Measurements from ENCODE around the gene FSTL4. TPM values are rescaled to one million over a fixed set of nuclear protein-coding genes. Genes with fewer than 3 reads are reported as not detected.

Gene FSTL4
- total RNA-seq, 1 donor, result 0.52 TPM

DNA sequence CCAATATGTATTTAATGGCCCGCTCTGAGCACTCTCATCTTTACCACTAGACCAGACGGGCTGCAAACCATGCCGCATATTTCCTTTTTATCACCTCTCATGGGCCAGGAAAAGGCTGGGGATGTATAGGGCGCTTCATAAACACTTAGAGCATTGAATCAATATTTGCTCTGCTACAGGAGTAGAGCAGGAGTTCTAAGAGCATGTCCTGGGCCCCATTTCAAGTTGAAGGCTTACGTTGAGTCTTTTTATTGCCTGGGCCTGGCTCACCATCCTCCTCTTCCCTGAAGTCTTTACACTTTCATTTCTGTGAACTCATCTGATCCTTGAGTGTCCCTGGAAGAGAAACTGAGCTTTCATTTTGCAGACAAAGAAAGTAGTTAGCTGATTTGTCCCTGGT is 112.4 kb downstream of the FSTL4 start:
- H3K4me1 ChIP-seq (ENCODE audit: insufficient read depth, low read length), result no peaks in the 10 kb centered on the region
- H3K4me3 ChIP-seq (ENCODE audit: low read length), result no peak overlapping the region
- H3K9me3 ChIP-seq (ENCODE audit: low read depth, low read length), result no peaks in the 10 kb centered on the region
- no peaks in the 10 kb centered on the region for H3K27me3 ChIP-seq (ENCODE audit: insufficient read depth, low read length)

DNA sequence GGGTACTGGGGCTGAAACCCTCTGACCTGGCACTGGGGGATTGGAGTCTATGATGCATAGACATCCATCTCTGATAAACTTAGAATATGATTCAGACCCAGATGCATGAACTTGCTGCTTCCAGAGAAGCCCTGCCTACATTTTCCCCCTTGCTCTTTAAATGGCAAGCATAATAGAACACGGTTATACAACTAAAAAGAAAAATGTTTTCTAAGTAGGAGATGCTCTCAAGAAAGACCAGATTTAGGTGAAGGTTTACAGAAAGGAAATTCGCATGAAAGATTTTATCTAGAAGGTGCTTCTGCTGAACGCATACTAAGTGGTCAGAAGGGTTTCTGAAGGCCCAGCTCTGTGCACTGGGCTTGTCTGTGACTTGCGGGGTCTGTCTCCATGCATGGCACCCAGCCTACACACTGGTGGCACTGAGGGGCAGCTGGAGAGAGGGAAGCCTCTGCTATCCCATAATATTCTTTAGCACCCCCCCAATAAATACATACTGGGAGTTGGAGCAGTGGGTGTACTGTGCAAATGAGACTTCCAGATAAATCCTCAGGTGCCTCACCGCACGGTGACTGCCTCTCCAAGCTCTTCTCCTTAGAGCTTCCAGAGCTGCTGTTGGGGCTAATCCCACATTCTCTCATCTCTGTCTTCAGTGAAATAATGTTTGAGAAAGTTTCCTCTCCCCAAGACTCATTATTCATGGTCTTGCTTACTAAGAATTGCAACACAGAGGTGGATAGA is 114.6 kb downstream of the FSTL4 start:
- Histone ChIP-seq H3K9me3 (ENCODE audit: low read depth, low read length) (no peaks in the 10 kb centered on the region), H3K4me1 (ENCODE audit: insufficient read depth, low read length) (no peaks in the 10 kb centered on the region), H3K4me3 (ENCODE audit: low read length) (no peak overlapping the region), H3K27me3 (ENCODE audit: insufficient read depth, low read length) (no peaks in the 10 kb centered on the region)

DNA sequence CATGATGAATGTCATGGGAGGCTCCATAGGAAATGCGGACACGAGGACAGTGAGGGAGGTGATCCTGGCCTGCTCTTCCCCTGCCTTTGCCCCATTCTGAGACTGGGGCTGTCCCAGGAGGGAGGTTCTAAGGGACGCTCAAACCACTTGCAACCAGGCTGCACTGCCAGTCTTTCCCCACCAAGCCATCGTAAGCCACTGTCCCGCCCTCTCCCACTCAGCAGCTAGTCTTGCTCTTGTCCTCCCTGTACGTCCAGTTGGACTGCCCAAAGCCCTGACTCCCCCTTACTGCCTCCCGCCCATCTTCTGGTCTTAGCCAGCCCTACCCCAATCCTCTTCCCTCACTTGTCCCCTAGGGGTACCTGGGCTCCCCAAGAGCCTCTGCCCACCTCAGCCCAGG is 115.7 kb downstream of the FSTL4 start:
- no peaks in the 10 kb centered on the region for H3K4me1 ChIP-seq (ENCODE audit: insufficient read depth, low read length)
- no peaks in the 10 kb centered on the region for H3K9me3 ChIP-seq (ENCODE audit: low read depth, low read length)
- no peaks in the 10 kb centered on the region for H3K27me3 ChIP-seq (ENCODE audit: insufficient read depth, low read length)
- no peak overlapping the region for H3K4me3 ChIP-seq (ENCODE audit: low read length)

DNA sequence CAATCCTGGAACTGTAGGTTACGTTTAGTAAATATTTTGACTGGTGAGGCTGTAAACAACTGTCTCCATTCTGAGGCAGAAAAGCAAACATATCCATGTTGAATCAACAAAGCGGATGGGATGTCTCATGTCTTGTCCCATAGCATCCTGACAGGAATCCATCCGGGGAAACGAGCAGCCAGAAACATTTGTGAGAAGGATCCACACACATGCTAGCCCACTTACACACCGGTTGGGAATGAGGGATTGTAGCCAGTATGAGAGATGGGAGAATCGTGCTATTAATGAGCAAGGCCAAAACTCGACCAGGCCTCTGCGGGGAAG is 117.5 kb downstream of the FSTL4 start:
- no peak overlapping the region for H3K4me3 ChIP-seq (ENCODE audit: low read length)
- no peaks in the 10 kb centered on the region for H3K9me3 ChIP-seq (ENCODE audit: low read depth, low read length)
- H3K27me3 ChIP-seq (ENCODE audit: insufficient read depth, low read length), result no peaks in the 10 kb centered on the region
- H3K4me1 ChIP-seq (ENCODE audit: insufficient read depth, low read length), result no peaks in the 10 kb centered on the region

DNA sequence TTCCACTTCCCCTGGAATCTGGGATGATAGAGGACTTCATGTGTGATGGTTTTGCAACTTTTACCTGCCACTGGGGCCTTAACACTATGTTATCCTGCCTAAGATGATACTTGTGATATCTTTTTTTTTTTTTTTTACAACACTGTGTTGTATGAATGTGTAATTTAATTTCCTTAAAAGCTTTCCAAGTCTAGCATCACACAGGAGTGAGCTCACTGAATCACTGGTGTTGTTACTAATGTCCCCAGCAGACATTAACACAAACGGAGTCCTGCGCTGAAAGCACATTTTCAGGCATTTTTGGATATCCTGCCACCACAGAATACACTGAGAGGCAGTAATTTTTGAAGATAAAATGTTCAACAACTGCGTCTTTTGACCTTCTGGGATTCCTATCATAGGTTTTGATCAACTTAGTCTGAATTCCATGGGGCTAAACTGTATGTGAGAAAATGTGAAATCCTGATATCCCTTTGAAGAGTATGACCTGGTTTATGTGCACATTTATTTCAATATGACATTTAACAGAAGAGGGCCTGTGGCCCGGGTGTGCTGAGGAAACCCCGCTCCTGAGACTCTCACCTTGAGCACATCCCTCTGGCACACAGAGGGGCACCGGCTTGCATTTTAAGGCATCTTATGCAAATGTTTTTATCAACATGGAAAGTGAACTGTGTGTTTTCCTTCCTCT is 118.0 kb downstream of the FSTL4 start:
- Histone ChIP-seq H3K27me3 (ENCODE audit: insufficient read depth, low read length) (no peaks in the 10 kb centered on the region), H3K4me1 (ENCODE audit: insufficient read depth, low read length) (no peaks in the 10 kb centered on the region), H3K9me3 (ENCODE audit: low read depth, low read length) (no peaks in the 10 kb centered on the region), H3K4me3 (ENCODE audit: low read length) (no peak overlapping the region)

DNA sequence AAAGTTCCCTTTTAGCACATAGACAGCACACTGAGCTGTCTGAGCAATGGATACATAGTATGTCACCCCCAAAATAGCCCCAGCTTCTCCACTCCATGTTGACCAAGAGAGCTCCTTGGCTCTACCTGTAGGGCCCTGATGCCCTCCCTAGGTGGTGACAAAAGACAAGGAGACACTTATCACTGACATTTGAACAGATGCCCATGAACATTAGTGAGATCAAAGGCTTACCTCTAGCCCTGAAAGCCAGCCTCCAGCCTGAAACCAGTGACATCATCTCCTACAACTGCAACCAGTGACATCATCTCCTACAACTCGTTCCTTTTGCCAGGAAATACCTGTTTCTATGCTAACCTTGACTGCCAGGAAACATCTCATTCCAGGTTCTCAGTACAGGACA is 122.7 kb downstream of the FSTL4 start:
- Histone ChIP-seq H3K4me1 (ENCODE audit: insufficient read depth, low read length) (no peaks in the 10 kb centered on the region), H3K27me3 (ENCODE audit: insufficient read depth, low read length) (no peaks in the 10 kb centered on the region), H3K4me3 (ENCODE audit: low read length) (no peak overlapping the region), H3K9me3 (ENCODE audit: low read depth, low read length) (no peaks in the 10 kb centered on the region)

DNA sequence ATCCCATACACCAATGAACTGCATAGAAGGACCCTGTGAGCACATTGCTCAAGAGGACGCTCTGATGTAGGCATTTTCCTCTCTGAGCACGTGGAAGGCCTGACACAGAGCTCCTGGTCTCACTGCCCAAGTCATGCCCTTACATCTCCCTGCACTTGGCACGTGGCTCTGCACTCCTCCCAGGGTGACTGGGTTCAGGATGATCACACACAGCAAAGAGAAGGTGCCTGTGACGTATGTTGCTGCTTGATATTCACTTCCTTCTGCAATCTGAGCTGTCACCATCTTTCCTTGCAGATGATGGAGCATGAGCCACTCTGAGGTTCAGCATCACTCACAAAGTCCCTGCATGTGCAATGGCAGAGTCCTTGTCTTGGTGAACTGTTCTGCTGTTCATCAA is 125.2 kb downstream of the FSTL4 start:
- no peak overlapping the region for H3K4me3 ChIP-seq (ENCODE audit: low read length)
- no peaks in the 10 kb centered on the region for H3K4me1 ChIP-seq (ENCODE audit: insufficient read depth, low read length)
- no peaks in the 10 kb centered on the region for H3K9me3 ChIP-seq (ENCODE audit: low read depth, low read length)
- H3K27me3 ChIP-seq (ENCODE audit: insufficient read depth, low read length), result no peaks in the 10 kb centered on the region

DNA sequence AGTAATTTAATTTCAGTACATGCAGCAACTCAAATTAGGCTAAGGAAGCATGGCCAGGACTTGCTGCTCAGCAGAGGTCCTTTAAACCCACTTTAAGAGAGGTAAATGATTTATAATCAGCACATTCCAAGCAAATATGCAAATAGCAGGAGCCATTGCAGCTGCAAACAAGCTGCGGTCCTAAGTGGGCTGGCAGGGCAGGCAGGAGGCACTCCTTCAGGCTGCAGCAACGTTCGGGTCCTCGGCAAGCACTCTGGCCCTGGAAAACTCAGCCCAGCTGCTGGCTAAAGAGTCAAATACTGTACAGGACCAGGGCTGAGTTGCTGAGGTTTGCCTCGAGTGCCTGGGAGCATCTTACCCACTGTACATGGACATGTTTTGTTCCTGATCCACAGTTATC is 126.9 kb downstream of the FSTL4 start:
- no peaks in the 10 kb centered on the region for H3K9me3 ChIP-seq (ENCODE audit: low read depth, low read length)
- no peak overlapping the region for H3K4me3 ChIP-seq (ENCODE audit: low read length)
- H3K4me1 ChIP-seq (ENCODE audit: insufficient read depth, low read length), result no peaks in the 10 kb centered on the region
- no peaks in the 10 kb centered on the region for H3K27me3 ChIP-seq (ENCODE audit: insufficient read depth, low read length)

DNA sequence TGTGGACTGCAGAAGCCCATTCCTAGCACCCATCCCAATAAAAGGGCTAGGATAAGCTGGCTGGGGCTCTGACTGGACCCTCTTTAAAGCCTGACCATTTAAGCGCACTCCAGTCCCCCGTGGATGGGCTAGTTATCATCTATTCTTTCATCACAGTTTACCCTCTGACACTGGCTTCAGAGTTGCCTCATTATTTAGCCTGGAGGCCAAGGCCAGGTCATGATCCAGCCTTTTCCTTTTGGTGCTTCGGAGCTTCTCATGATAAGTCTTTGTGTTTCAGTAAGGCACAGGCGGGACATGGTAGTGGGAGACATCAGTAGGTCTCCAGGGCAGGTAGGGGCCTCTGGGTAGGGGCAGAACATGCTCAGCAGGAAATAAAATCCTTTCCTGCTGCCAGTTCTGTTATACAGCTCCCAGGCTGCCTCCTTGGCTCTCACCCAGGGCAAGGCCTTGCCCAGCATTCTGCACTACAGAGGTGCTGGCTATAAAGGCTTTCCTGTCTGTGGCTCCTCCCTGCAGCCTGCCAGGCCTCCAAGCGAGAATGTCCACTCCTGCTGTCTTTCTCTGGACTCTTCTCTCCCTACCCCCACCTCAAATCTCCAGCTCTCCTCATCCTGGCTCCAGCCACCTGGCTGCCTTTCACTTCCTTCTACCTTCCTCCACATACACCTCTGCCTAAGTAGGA is 128.8 kb downstream of the FSTL4 start:
- Histone ChIP-seq H3K27me3 (ENCODE audit: insufficient read depth, low read length) (no peaks in the 10 kb centered on the region), H3K4me3 (ENCODE audit: low read length) (no peak overlapping the region), H3K9me3 (ENCODE audit: low read depth, low read length) (no peaks in the 10 kb centered on the region), H3K4me1 (ENCODE audit: insufficient read depth, low read length) (no peaks in the 10 kb centered on the region)

DNA sequence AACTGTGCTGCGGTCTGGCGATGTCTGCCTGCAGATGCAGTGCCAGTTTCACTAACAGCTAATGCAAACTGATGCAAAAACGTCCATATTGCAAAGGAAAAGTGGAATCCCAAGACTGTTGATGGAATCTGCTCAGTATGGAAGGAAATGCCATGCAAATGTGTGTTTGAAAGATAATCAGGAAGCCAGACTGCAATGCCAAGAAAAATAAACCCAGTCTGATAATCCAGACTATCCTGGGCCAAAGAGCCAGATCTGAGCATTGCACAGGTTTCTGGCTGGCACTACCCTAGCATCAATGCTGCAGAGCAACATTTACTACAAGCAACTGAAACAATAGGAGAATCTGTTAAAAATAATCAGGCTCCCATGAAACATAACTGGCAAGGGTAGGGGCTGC is 130.3 kb downstream of the FSTL4 start:
- H3K4me3 ChIP-seq (ENCODE audit: low read length), result no peak overlapping the region
- no peaks in the 10 kb centered on the region for H3K27me3 ChIP-seq (ENCODE audit: insufficient read depth, low read length)
- no peaks in the 10 kb centered on the region for H3K4me1 ChIP-seq (ENCODE audit: insufficient read depth, low read length)
- H3K9me3 ChIP-seq (ENCODE audit: low read depth, low read length), result no peaks in the 10 kb centered on the region

DNA sequence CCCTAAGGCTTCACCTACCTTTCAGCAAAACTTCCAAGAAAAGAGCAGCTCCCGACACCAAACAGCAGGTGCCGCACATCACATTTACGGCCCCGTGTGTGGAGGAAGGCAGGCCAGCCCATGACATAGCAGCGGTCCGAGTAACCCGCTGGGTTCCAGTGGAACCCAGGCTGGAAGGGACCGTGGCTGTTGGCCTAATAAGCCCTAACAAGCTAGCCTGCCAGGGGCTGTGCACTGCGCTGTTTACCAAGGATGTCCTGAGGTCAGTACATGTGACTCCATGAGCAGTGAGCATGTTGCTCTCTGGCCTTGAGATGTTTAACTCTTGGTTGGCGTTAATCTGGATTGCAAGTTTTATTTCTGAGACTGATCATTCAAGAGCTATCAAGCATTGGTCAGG is 131.5 kb downstream of the FSTL4 start:
- no peak overlapping the region for H3K4me3 ChIP-seq (ENCODE audit: low read length)
- no peaks in the 10 kb centered on the region for H3K9me3 ChIP-seq (ENCODE audit: low read depth, low read length)
- H3K27me3 ChIP-seq (ENCODE audit: insufficient read depth, low read length), result peaks cover 6% of the 10 kb centered on the region
- no peaks in the 10 kb centered on the region for H3K4me1 ChIP-seq (ENCODE audit: insufficient read depth, low read length)

DNA sequence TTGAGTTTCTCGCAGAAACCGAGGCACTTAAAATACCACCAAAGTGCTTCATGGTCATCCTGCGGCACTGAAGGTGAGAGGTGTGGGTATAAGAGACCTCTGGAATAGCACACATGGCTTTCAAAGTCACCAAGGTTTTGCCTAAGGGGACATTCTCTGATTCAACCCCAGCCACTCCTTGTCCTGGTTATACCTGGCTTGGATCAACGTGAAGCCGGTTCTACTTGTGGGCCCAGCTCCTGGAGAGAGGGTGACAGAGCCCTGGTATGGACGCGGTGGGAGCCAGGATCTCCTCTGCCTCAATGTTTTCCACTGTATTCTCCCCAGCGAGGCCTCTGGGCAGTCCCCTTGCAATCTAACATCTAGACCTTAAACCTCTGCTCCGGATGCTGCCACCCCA is 132.0 kb downstream of the FSTL4 start:
- no peaks in the 10 kb centered on the region for H3K9me3 ChIP-seq (ENCODE audit: low read depth, low read length)
- no peak overlapping the region for H3K4me3 ChIP-seq (ENCODE audit: low read length)
- peaks cover 9% of the 10 kb centered on the region for H3K27me3 ChIP-seq (ENCODE audit: insufficient read depth, low read length)
- H3K4me1 ChIP-seq (ENCODE audit: insufficient read depth, low read length), result no peaks in the 10 kb centered on the region

DNA sequence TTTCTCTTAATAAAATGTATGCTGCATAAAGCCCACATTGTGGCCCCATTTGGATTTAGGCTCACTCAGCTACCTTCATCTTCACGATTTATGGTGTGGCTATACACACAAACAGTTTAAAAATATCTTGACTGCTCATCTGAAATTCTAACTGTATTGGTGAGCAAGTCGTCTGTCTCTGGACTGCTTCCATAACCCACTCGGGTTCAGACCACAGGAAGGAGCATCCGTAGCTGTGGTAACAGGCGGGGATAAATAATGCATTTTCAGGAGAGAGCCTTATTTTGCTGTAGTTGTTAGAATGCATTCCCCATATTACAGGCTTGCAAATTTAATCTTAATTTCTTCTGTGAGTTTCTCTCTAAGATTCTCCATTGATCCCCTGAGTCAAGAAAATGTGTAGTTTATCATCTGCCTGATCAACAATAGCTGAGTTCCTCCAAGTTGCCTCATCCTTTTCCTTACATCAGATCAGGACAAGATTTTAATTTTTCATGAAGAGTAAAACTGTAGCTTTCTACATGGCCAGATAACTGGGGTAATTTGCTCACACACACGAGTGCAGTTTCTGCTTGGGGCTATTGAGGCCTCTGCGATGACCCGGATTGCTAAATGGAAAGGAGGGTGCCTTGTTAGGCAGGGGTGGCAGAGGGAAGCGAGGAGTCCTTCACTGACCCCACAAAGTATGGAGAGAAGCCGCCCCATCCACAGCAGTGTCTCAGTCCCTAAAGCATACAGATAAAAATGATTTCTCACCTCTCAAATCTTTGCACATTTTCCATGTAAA is 133.9 kb downstream of the FSTL4 start:
- Histone ChIP-seq H3K4me3 (ENCODE audit: low read length) (no peak overlapping the region), H3K27me3 (ENCODE audit: insufficient read depth, low read length) (peaks cover 19% of the 10 kb centered on the region), H3K9me3 (ENCODE audit: low read depth, low read length) (no peaks in the 10 kb centered on the region), H3K4me1 (ENCODE audit: insufficient read depth, low read length) (no peaks in the 10 kb centered on the region)

DNA sequence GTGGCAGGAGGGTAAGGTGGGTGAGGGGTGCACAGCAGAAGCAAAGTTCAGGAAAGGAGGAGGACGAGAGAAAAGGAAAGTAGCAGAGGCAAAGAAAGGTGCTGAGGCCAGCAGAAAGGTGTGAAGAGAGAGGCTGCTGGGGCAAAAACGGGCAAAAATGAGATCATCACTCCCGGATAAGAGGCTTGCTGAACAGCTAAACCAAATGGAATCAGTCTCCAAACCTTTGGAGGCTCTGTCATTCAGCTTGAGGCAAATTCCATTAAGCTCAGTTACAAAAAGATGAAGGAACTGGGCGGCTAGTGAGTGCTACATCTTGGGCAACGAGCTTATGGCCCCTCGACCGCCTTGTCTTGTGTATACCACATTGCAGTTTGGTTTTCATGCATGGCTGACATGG is 136.4 kb downstream of the FSTL4 start:
- Histone ChIP-seq H3K4me1 (ENCODE audit: insufficient read depth, low read length) (peaks cover 8% of the 10 kb centered on the region), H3K9me3 (ENCODE audit: low read depth, low read length) (no peaks in the 10 kb centered on the region), H3K4me3 (ENCODE audit: low read length) (no peak overlapping the region), H3K27me3 (ENCODE audit: insufficient read depth, low read length) (peaks cover 28% of the 10 kb centered on the region)
